Osteoblast (primary cell): ENCODE data around the gene PI4KA. TPM values are rescaled to one million over a fixed set of nuclear protein-coding genes. Genes with fewer than 3 reads are reported as not detected.

ENCODE experiments used
- DNase-seq: peaks from one replicate; pipeline ENCODE4 v3.0.0; 2011; ENCODE audit warnings: low spot score, mixed read lengths; ENCODE audit not compliant: insufficient read length; ENCODE audit errors: missing footprints
- H2AFZ ChIP-seq: 2 replicates; pipeline ENCODE4 v1.6.0; 2011; ENCODE audit warnings: mild to moderate bottlenecking, low read length
- H3K27ac ChIP-seq: 2 replicates; pipeline ENCODE4 v1.5.1; 2011; ENCODE audit warnings: mild to moderate bottlenecking, low read depth, low read length, moderate library complexity
- H3K27me3 ChIP-seq: 2 replicates; pipeline ENCODE4 v1.6.0; 2012; ENCODE audit warnings: mild to moderate bottlenecking, control low read depth, inconsistent platforms, low read length, moderate library complexity; ENCODE audit not compliant: insufficient read depth
- H3K36me3 ChIP-seq: 2 replicates; pipeline ENCODE4 v1.5.1; 2011; ENCODE audit warnings: mild to moderate bottlenecking, low read length, control low read depth, moderate library complexity; ENCODE audit not compliant: insufficient read depth
- H3K4me1 ChIP-seq: 2 replicates; pipeline ENCODE4 v1.5.1; 2011; ENCODE audit warnings: mild to moderate bottlenecking, low read length, control low read depth, moderate library complexity; ENCODE audit not compliant: insufficient read depth
- H3K4me2 ChIP-seq: 2 replicates; pipeline ENCODE4 v1.6.0; 2011; ENCODE audit warnings: mild to moderate bottlenecking, low read length; ENCODE audit not compliant: insufficient read depth
- H3K4me3 ChIP-seq: fragments of 200-600 bp; sonication (generic); 3 replicates; pipeline ENCODE4 v1.5.1; 2012; ENCODE audit warnings: mild to moderate bottlenecking, low read length, inconsistent platforms; ENCODE audit not compliant: insufficient read depth
- H3K79me2 ChIP-seq: 2 replicates; pipeline ENCODE4 v1.6.0; 2012; ENCODE audit warnings: mild to moderate bottlenecking, low read length, control low read depth, inconsistent platforms; ENCODE audit not compliant: insufficient read depth
- H3K9me3 ChIP-seq: 2 replicates; pipeline ENCODE4 v1.5.1; 2011; ENCODE audit warnings: low read depth, low read length, control low read depth
- H4K20me1 ChIP-seq: 2 replicates; pipeline ENCODE4 v1.6.0; 2012; ENCODE audit warnings: mild to moderate bottlenecking, low read length, control low read depth; ENCODE audit not compliant: insufficient read depth
- total RNA-seq: library from RNA; depleted of rRNA; stranded (reverse); fragments of >200 nt; gene quantifications from 2 replicates; pipeline ENCODE4 v1.2.3, GENCODE V29; 2012
- TF ChIP-seq, protein P1 (sequence below): IDR thresholded peaks from 2 replicates; pipeline ENCODE4 v1.5.1; 2011; ENCODE audit warnings: mild to moderate bottlenecking, low read depth, low read length, moderate library complexity; ENCODE audit errors: extremely low read depth

The PI4KA gene
- 61.9 and 63.4 TPM in 2 replicates for total RNA-seq

DNA sequence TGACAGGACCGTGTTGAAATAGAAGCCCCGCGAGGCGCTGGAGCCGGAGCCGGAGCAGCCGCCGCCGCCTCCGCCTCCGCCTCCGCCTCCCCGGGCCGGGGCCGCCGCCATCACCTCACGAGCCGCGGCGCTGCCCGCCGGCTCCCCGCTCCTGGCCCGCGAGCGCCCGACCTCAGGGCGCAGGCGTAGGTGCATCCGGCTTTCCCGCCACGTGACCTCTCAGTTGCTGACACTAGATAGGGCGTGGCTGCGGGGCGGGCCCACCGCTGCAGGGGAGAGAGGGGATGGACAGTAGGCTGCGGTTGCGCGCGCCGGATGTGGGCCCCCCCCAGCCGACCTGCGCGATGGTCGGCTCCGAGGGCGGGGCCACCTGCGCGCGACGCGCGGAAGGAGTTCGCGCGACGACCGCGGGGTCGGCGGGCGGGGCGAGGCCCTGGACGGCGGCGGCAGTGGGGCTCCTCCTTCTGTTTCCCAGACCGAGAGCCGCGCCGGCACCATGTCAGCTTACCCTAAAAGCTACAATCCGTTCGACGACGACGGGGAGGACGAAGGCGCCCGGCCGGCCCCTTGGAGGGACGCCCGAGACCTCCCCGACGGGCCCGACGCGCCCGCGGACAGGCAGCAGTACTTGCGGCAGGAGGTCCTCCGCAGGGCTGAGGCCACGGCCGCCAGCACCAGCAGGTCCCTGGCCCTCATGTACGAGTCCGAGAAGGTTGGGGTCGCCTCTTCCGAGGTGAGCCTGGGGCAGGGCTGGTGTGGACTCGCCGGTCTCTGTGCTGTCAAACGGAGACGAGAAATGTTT, at the start of gene PI4KA, which contains the start of gene SNAP29:
Gene PI4KA, minus strand, starts transcription at position 197 of the 802 bp plus-strand sequence. Its CDS starts 86 bp downstream, at position 111.
Gene SNAP29, plus strand, starts transcription at position 393 of the 802 bp plus-strand sequence. Its CDS starts 104 bp downstream, at position 497.
- H3K4me2 ChIP-seq: peak within 1 kb of the TSS; percentile 100
- H3K4me1 ChIP-seq: peaks cover 26% of the 10 kb centered on the region
- DNase-seq: peak; percentile 100
- peak within 1 kb of the TSS; percentile 83 for H3K4me3 ChIP-seq
- peaks cover 72% of the 10 kb centered on the region for H3K79me2 ChIP-seq
- H2AFZ ChIP-seq: peak within 1 kb of the TSS; percentile 87
- H3K36me3 ChIP-seq: peaks cover 3% of the 10 kb centered on the region
- peak within 1 kb of the TSS; percentile 67 for H3K27ac ChIP-seq
- H4K20me1 ChIP-seq: peaks cover 42% of the 10 kb centered on the region
- TF ChIP-seq, protein P1, sequence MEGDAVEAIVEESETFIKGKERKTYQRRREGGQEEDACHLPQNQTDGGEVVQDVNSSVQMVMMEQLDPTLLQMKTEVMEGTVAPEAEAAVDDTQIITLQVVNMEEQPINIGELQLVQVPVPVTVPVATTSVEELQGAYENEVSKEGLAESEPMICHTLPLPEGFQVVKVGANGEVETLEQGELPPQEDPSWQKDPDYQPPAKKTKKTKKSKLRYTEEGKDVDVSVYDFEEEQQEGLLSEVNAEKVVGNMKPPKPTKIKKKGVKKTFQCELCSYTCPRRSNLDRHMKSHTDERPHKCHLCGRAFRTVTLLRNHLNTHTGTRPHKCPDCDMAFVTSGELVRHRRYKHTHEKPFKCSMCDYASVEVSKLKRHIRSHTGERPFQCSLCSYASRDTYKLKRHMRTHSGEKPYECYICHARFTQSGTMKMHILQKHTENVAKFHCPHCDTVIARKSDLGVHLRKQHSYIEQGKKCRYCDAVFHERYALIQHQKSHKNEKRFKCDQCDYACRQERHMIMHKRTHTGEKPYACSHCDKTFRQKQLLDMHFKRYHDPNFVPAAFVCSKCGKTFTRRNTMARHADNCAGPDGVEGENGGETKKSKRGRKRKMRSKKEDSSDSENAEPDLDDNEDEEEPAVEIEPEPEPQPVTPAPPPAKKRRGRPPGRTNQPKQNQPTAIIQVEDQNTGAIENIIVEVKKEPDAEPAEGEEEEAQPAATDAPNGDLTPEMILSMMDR: no peak
- no peaks in the 10 kb centered on the region for H3K9me3 ChIP-seq
- no peaks in the 10 kb centered on the region for H3K27me3 ChIP-seq

DNA sequence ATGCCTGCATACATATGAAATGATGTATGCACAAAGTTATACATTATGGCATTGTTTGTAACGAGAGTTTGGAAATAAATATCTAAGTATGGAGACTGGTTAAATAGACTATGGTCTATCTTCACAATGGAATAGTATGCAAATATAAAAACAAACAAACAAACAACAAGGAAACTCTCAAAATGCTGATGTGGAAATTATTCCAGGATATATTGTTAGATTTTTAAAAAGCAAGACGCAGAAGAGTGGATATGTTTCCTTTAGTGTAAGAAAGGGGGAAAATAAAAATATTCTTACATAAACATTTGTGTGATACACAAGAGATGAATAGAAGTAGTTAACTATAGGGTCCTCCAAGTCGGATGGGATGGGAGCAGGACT, 47.8 kb upstream of the PI4KA start:
- TF ChIP-seq, protein P1: no peak
- no peaks in the 10 kb centered on the region for H3K9me3 ChIP-seq

DNA sequence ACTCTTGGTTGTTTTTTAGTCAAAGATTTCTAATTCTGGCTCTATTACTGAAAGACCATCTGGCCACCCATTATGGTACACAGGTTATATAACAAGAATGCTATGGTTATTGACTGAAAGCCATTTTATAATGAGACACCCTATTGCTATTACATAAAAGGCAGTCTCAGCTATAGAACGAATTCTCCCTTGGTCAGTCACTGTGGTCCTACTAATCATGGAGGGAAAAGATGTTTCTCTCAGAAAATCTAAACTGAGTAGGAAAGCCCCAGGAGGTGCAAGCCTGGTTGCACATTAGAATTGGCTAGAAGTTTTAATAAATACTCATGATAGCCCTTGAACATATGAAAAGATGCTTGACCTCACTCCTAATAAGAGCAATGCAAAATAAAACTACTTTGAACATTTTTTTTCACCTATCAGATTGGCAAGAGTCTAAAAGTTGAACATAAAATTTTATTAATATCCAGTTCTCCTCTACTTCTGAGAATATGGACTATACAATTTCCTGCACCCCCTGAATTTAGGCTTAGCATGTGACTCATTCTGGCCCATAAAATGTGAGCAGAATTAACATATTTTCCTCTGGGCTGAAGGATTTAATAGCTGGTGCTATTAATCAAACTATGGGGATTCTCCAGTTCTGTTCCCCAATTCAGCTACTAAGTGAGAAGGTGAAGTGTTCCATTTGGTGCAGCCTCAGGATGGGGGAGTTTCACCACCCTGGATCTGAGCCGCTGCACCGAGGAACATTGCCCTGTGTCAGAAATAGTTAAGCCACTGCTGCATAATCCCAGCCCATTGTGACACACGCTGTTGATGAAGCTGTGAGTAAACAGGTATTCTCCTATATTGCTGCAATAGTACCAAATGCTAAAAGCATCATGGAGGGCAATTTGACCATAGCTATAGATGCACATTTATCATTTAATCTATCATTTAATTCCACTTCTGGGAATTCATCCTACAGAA, 47.1 kb upstream of the PI4KA start:
- H3K9me3 ChIP-seq: no peaks in the 10 kb centered on the region
- peak overlapping the region; percentile 55 for H3K27ac ChIP-seq
- H3K79me2 ChIP-seq: no peaks in the 10 kb centered on the region
- no peaks in the 10 kb centered on the region for H3K27me3 ChIP-seq
- H2AFZ ChIP-seq: no peak overlapping the region
- no peak overlapping the region for H3K4me3 ChIP-seq
- TF ChIP-seq, protein P1: no peak
- H3K36me3 ChIP-seq: no peaks in the 10 kb centered on the region
- no peak for DNase-seq
- H4K20me1 ChIP-seq: no peaks in the 10 kb centered on the region
- H3K4me2 ChIP-seq: peak overlapping the region; percentile 22
- H3K4me1 ChIP-seq: peaks cover 23% of the 10 kb centered on the region

More for the DNA sequence above, 47.8 kb upstream of the PI4KA start:
- H3K79me2 ChIP-seq: no peaks in the 10 kb centered on the region
- peaks cover 23% of the 10 kb centered on the region for H3K4me1 ChIP-seq
- no peaks in the 10 kb centered on the region for H3K27me3 ChIP-seq
- no peaks in the 10 kb centered on the region for H4K20me1 ChIP-seq
- no peak for DNase-seq
- no peak overlapping the region for H3K4me2 ChIP-seq
- H3K4me3 ChIP-seq: no peak overlapping the region
- no peak overlapping the region for H3K27ac ChIP-seq
- no peaks in the 10 kb centered on the region for H3K36me3 ChIP-seq
- no peak overlapping the region for H2AFZ ChIP-seq
